ENCODE measurements around the gene TRIM31. TPM values are rescaled to one million over a fixed set of nuclear protein-coding genes. Genes with fewer than 3 reads are reported as not detected.
"Not testable (repeated sequence)": the region's sequence is repeated elsewhere in the genome, so short reads cannot be mapped to it uniquely, and the experiment has no call there.

TRIM31 gene
- polyA plus RNA-seq, 4 donors: 5.2 to 41.6 (median 32.7) TPM

GRCh38 chr6:30130887-30131862, 18.3 kb upstream of the TRIM31 start:
- FAIRE-seq (no peak), DNase-seq (peak; percentile 92)
- Histone ChIP-seq H3K27ac (ENCODE audit: low read depth in 1 of 3, low read length in 2 of 3) (peak overlapping the region; percentile 59 to 64 (median 59)), H3K27me3 (ENCODE audit: control insufficient read depth in 3 of 3, insufficient read depth in 3 of 3, low read length in 3 of 3) (peaks cover 0 to 17% (median 6%) of the 10 kb centered on the region in 3 donors), H3K9me3 (ENCODE audit: control insufficient read depth in 2 of 2, insufficient read depth in 1 of 2, low read depth in 1 of 2, low read length in 1 of 2) (peaks cover 0 to 2% of the 10 kb centered on the region in 2 donors), H3K36me3 (ENCODE audit: control insufficient read depth in 3 of 3, insufficient read depth in 2 of 3, low read depth in 1 of 3, low read length in 3 of 3) (no peaks in the 10 kb centered on the region), H3K4me3 (ENCODE audit: low read depth in 1 of 3, low read length in 3 of 3) (no peak overlapping the region), H3K4me1 (ENCODE audit: control insufficient read depth in 3 of 3, insufficient read depth in 2 of 3, low read depth in 1 of 3, low read length in 2 of 3) (peaks cover 0 to 55% (median 7%) of the 10 kb centered on the region in 3 donors)
- 24 to 31% (median 29%) methylated on average over 16 of the region's 16 CpGs for WGBS, 3 donors

- H3K27ac ChIP-seq (ENCODE audit: low read depth in 1 of 3, low read length in 2 of 3): peak overlapping the region in 2 of 3 donors; percentile 59 to 64
- H3K9me3 ChIP-seq (ENCODE audit: control insufficient read depth in 2 of 2, insufficient read depth in 1 of 2, low read depth in 1 of 2, low read length in 1 of 2): no peaks in the 10 kb centered on the region
- H3K4me3 ChIP-seq (ENCODE audit: low read depth in 1 of 3, low read length in 3 of 3): no peak overlapping the region
- peaks cover 0 to 17% (median 6%) of the 10 kb centered on the region in 3 donors for H3K27me3 ChIP-seq (ENCODE audit: control insufficient read depth in 3 of 3, insufficient read depth in 3 of 3, low read length in 3 of 3)
- 47 to 63% (median 57%) methylated on average over 4 of the region's 4 CpGs for WGBS, 3 donors
- DNase-seq (no peak), FAIRE-seq (no peak)
- peaks cover 0 to 46% (median 7%) of the 10 kb centered on the region in 3 donors for H3K4me1 ChIP-seq (ENCODE audit: control insufficient read depth in 3 of 3, insufficient read depth in 2 of 3, low read depth in 1 of 3, low read length in 2 of 3)
- H3K36me3 ChIP-seq (ENCODE audit: control insufficient read depth in 3 of 3, insufficient read depth in 2 of 3, low read depth in 1 of 3, low read length in 3 of 3): no peaks in the 10 kb centered on the region
Observed at GRCh38 chr6:30130179-30130679, 17.3 kb upstream of the TRIM31 start.

- FAIRE-seq (no peak), DNase-seq (peak; percentile 65 to 68)
- Histone ChIP-seq H3K9me3 (ENCODE audit: control insufficient read depth in 2 of 2, insufficient read depth in 1 of 2, low read depth in 1 of 2, low read length in 1 of 2) (no peaks in the 10 kb centered on the region), H3K4me3 (ENCODE audit: low read depth in 1 of 3, low read length in 3 of 3) (no peak overlapping the region), H3K4me1 (ENCODE audit: control insufficient read depth in 3 of 3, insufficient read depth in 2 of 3, low read depth in 1 of 3, low read length in 2 of 3) (peaks cover 0 to 41% (median 7%) of the 10 kb centered on the region in 3 donors), H3K36me3 (ENCODE audit: control insufficient read depth in 3 of 3, insufficient read depth in 2 of 3, low read depth in 1 of 3, low read length in 3 of 3) (no peaks in the 10 kb centered on the region), H3K27ac (ENCODE audit: low read depth in 1 of 3, low read length in 2 of 3) (peak overlapping the region in 2 of 3 donors; percentile 54 to 59), H3K27me3 (ENCODE audit: control insufficient read depth in 3 of 3, insufficient read depth in 3 of 3, low read length in 3 of 3) (peaks cover 0 to 14% (median 6%) of the 10 kb centered on the region in 3 donors)
- 62 to 69% (median 63%) methylated on average over 10 of the region's 10 CpGs for WGBS, 3 donors
Observed at GRCh38 chr6:30129265-30130178, 16.6 kb upstream of the TRIM31 start.

- Histone ChIP-seq H3K9me3 (ENCODE audit: control insufficient read depth in 2 of 2, insufficient read depth in 1 of 2, low read depth in 1 of 2, low read length in 1 of 2) (no peaks in the 10 kb centered on the region), H3K27ac (ENCODE audit: low read depth in 1 of 3, low read length in 2 of 3) (no peak overlapping the region), H3K27me3 (ENCODE audit: control insufficient read depth in 3 of 3, insufficient read depth in 3 of 3, low read length in 3 of 3) (peaks cover 0 to 14% (median 6%) of the 10 kb centered on the region in 3 donors), H3K4me1 (ENCODE audit: control insufficient read depth in 3 of 3, insufficient read depth in 2 of 3, low read depth in 1 of 3, low read length in 2 of 3) (peaks cover 0 to 49% (median 7%) of the 10 kb centered on the region in 3 donors), H3K36me3 (ENCODE audit: control insufficient read depth in 3 of 3, insufficient read depth in 2 of 3, low read depth in 1 of 3, low read length in 3 of 3) (no peaks in the 10 kb centered on the region), H3K4me3 (ENCODE audit: low read depth in 1 of 3, low read length in 3 of 3) (peak overlapping the region in 1 of 3 donors; percentile 31)
- FAIRE-seq (no peak), DNase-seq (peak in 1 of 2 donors; percentile 28)
- 41 to 79% (median 78%) methylated on average over 47 to 50 of the region's 50 CpGs for WGBS, 3 donors
Observed at GRCh38 chr6:30127238-30128093, 14.6 kb upstream of the TRIM31 start.

GRCh38 chr6:30122515-30122914, 9.6 kb upstream of the TRIM31 start:
- WGBS, 3 donors: 21 to 58% (median 23%) methylated on average over 2 of the region's 2 CpGs

GRCh38 chr6:30121446-30122366, 8.8 kb upstream of the TRIM31 start:
- H3K4me1 ChIP-seq (ENCODE audit: control insufficient read depth in 3 of 3, insufficient read depth in 2 of 3, low read depth in 1 of 3, low read length in 2 of 3): peaks cover 0 to 32% (median 2%) of the 10 kb centered on the region in 3 donors
- DNase-seq (peak in 1 of 2 donors; percentile 52), FAIRE-seq (no peak)
- H3K36me3 ChIP-seq (ENCODE audit: control insufficient read depth in 3 of 3, insufficient read depth in 2 of 3, low read depth in 1 of 3, low read length in 3 of 3): no peaks in the 10 kb centered on the region
- WGBS, 3 donors: 74 to 81% (median 77%) methylated on average over 10 of the region's 10 CpGs
- no peak overlapping the region for H3K4me3 ChIP-seq (ENCODE audit: low read depth in 1 of 3, low read length in 3 of 3)
- no peaks in the 10 kb centered on the region for H3K9me3 ChIP-seq (ENCODE audit: control insufficient read depth in 2 of 2, insufficient read depth in 1 of 2, low read depth in 1 of 2, low read length in 1 of 2)
- peak overlapping the region in 1 of 3 donors; percentile 74 for H3K27ac ChIP-seq (ENCODE audit: low read depth in 1 of 3, low read length in 2 of 3)
- H3K27me3 ChIP-seq (ENCODE audit: control insufficient read depth in 3 of 3, insufficient read depth in 3 of 3, low read length in 3 of 3): no peaks in the 10 kb centered on the region

More at GRCh38 chr6:30122515-30122914, 9.6 kb upstream of the TRIM31 start:
- no peak overlapping the region for H3K4me3 ChIP-seq (ENCODE audit: low read depth in 1 of 3, low read length in 3 of 3)
- H3K27ac ChIP-seq (ENCODE audit: low read depth in 1 of 3, low read length in 2 of 3): peak overlapping the region; percentile 50 to 85 (median 57)
- peaks cover 0 to 6% (median 2%) of the 10 kb centered on the region in 3 donors for H3K27me3 ChIP-seq (ENCODE audit: control insufficient read depth in 3 of 3, insufficient read depth in 3 of 3, low read length in 3 of 3)
- peak; percentile 65 to 90 for DNase-seq
- no peaks in the 10 kb centered on the region for H3K9me3 ChIP-seq (ENCODE audit: control insufficient read depth in 2 of 2, insufficient read depth in 1 of 2, low read depth in 1 of 2, low read length in 1 of 2)
- no peaks in the 10 kb centered on the region for H3K36me3 ChIP-seq (ENCODE audit: control insufficient read depth in 3 of 3, insufficient read depth in 2 of 3, low read depth in 1 of 3, low read length in 3 of 3)
- peak; percentile 88 for FAIRE-seq
- peaks cover 0 to 32% (median 2%) of the 10 kb centered on the region in 3 donors for H3K4me1 ChIP-seq (ENCODE audit: control insufficient read depth in 3 of 3, insufficient read depth in 2 of 3, low read depth in 1 of 3, low read length in 2 of 3)

- H3K36me3 ChIP-seq (ENCODE audit: control insufficient read depth in 3 of 3, insufficient read depth in 2 of 3, low read depth in 1 of 3, low read length in 3 of 3); H3K9me3 ChIP-seq (ENCODE audit: control insufficient read depth in 2 of 2, insufficient read depth in 1 of 2, low read depth in 1 of 2, low read length in 1 of 2); FAIRE-seq; DNase-seq; H3K27me3 ChIP-seq (ENCODE audit: control insufficient read depth in 3 of 3, insufficient read depth in 3 of 3, low read length in 3 of 3); H3K27ac ChIP-seq (ENCODE audit: low read depth in 1 of 3, low read length in 2 of 3); H3K4me3 ChIP-seq (ENCODE audit: low read depth in 1 of 3, low read length in 3 of 3): not testable (repeated sequence)
- 94 to 96% (median 95%) methylated on average over 5 of the region's 5 CpGs for WGBS, 3 donors
- peaks cover 0 to 35% (median 2%) of the 10 kb centered on the region in 3 donors for H3K4me1 ChIP-seq (ENCODE audit: control insufficient read depth in 3 of 3, insufficient read depth in 2 of 3, low read depth in 1 of 3, low read length in 2 of 3)
Observed at GRCh38 chr6:30118691-30119090, 5.8 kb upstream of the TRIM31 start.

Measured in small intestine (tissue), 7 donors.